Measurements from ENCODE around the gene LIX1L.
"Not testable (repeated sequence)": the region's sequence is repeated elsewhere in the genome, so short reads cannot be mapped to it uniquely, and the experiment has no call there.

Gene LIX1L

GRCh38 chr1:145936247-145936646, 21.6 kb downstream of the LIX1L start:
- H3K27ac ChIP-seq (ENCODE audit: low read depth, low read length): no peak overlapping the region
- no peak overlapping the region for H2BK5ac ChIP-seq (ENCODE audit: low read depth, low read length, poor library complexity)
- no peak overlapping the region for H3K9ac ChIP-seq (ENCODE audit: low read length)
- H3K79me2 ChIP-seq (ENCODE audit: control insufficient read depth, insufficient read depth, low read length, poor library complexity): no peaks in the 10 kb centered on the region
- no peaks in the 10 kb centered on the region for H3K79me1 ChIP-seq (ENCODE audit: low read length)
- no peak overlapping the region for H2BK120ac ChIP-seq (ENCODE audit: insufficient read depth, low read length, poor library complexity)
- peak; percentile 53 to 69 for DNase-seq
- no peak overlapping the region for H4K91ac ChIP-seq (ENCODE audit: low read depth, low read length)
- no peak overlapping the region for H3K4me2 ChIP-seq (ENCODE audit: low read length)
- no peak overlapping the region for H3K4me3 ChIP-seq (ENCODE audit: low read depth, low read length)
- H2AK5ac ChIP-seq (ENCODE audit: low read length): no peak overlapping the region
- H3K36me3 ChIP-seq (ENCODE audit: control insufficient read depth in 1 of 2, insufficient read depth in 2 of 2, low read length in 2 of 2): no peaks in the 10 kb centered on the region
- H3K9me3 ChIP-seq (ENCODE audit: insufficient read depth, low read depth, low read length): no peaks in the 10 kb centered on the region
- no peak overlapping the region for H3K18ac ChIP-seq (ENCODE audit: low read length)
- no peak overlapping the region for H3K4ac ChIP-seq (ENCODE audit: low read depth, low read length)
- no peak overlapping the region for H4K12ac ChIP-seq (ENCODE audit: low read depth, low read length)
- no CpG with 5 or more reads among the region's 8 CpGs for WGBS (ENCODE audit: extremely low coverage, insufficient coverage, insufficient read length)
- no peak overlapping the region for H4K8ac ChIP-seq (ENCODE audit: low read depth, low read length)
- H3K23ac ChIP-seq (ENCODE audit: low read length): no peak overlapping the region
- no peak overlapping the region for H2BK12ac ChIP-seq (ENCODE audit: low read length)
- H3K27me3 ChIP-seq (ENCODE audit: insufficient read depth, low read length): no peaks in the 10 kb centered on the region
- H3K14ac ChIP-seq (ENCODE audit: low read length): no peak overlapping the region
- H3K4me1 ChIP-seq (ENCODE audit: control insufficient read depth in 1 of 2, insufficient read depth in 2 of 2, low read length in 2 of 2): no peaks in the 10 kb centered on the region
- H2AFZ ChIP-seq (ENCODE audit: insufficient read depth, low read length, poor library complexity): no peak overlapping the region

GRCh38 chr1:145935708-145936107, 22.1 kb downstream of the LIX1L start:
- Histone ChIP-seq H3K36me3 (ENCODE audit: control insufficient read depth in 1 of 2, insufficient read depth in 2 of 2, low read length in 2 of 2) (no peaks in the 10 kb centered on the region), H4K8ac (ENCODE audit: low read depth, low read length) (no peak overlapping the region), H3K27me3 (ENCODE audit: insufficient read depth, low read length) (no peaks in the 10 kb centered on the region), H3K9me3 (ENCODE audit: insufficient read depth, low read depth, low read length) (no peaks in the 10 kb centered on the region), H4K91ac (ENCODE audit: low read depth, low read length) (no peak overlapping the region), H2BK5ac (ENCODE audit: low read depth, low read length, poor library complexity) (no peak overlapping the region), H3K9ac (ENCODE audit: low read length) (no peak overlapping the region), H3K4me3 (ENCODE audit: low read depth, low read length) (no peak overlapping the region), H3K79me2 (ENCODE audit: control insufficient read depth, insufficient read depth, low read length, poor library complexity) (no peaks in the 10 kb centered on the region), H3K4me2 (ENCODE audit: low read length) (no peak overlapping the region), H3K4ac (ENCODE audit: low read depth, low read length) (no peak overlapping the region), H4K12ac (ENCODE audit: low read depth, low read length) (no peak overlapping the region), H2BK120ac (ENCODE audit: insufficient read depth, low read length, poor library complexity) (no peak overlapping the region), H3K18ac (ENCODE audit: low read length) (no peak overlapping the region), H2AK5ac (ENCODE audit: low read length) (no peak overlapping the region), H3K23ac (ENCODE audit: low read length) (no peak overlapping the region), H3K4me1 (ENCODE audit: control insufficient read depth in 1 of 2, insufficient read depth in 2 of 2, low read length in 2 of 2) (no peaks in the 10 kb centered on the region), H2AFZ (ENCODE audit: insufficient read depth, low read length, poor library complexity) (no peak overlapping the region), H3K14ac (ENCODE audit: low read length) (no peak overlapping the region), H3K27ac (ENCODE audit: low read depth, low read length) (no peak overlapping the region), H3K79me1 (ENCODE audit: low read length) (no peaks in the 10 kb centered on the region), H2BK12ac (ENCODE audit: low read length) (no peak overlapping the region)
- DNase-seq: no peak

- not testable (repeated sequence) for H3K4ac ChIP-seq (ENCODE audit: low read depth, low read length); H2BK5ac ChIP-seq (ENCODE audit: low read depth, low read length, poor library complexity); H3K18ac ChIP-seq (ENCODE audit: low read length); H2BK120ac ChIP-seq (ENCODE audit: insufficient read depth, low read length, poor library complexity); H3K27me3 ChIP-seq (ENCODE audit: insufficient read depth, low read length); H3K79me2 ChIP-seq (ENCODE audit: control insufficient read depth, insufficient read depth, low read length, poor library complexity); H3K9me3 ChIP-seq (ENCODE audit: insufficient read depth, low read depth, low read length); H3K4me2 ChIP-seq (ENCODE audit: low read length); H3K9ac ChIP-seq (ENCODE audit: low read length); H3K79me1 ChIP-seq (ENCODE audit: low read length); H3K36me3 ChIP-seq (ENCODE audit: control insufficient read depth in 1 of 2, insufficient read depth in 2 of 2, low read length in 2 of 2); H4K8ac ChIP-seq (ENCODE audit: low read depth, low read length); H3K4me3 ChIP-seq (ENCODE audit: low read depth, low read length); H4K91ac ChIP-seq (ENCODE audit: low read depth, low read length); H2BK12ac ChIP-seq (ENCODE audit: low read length); H4K12ac ChIP-seq (ENCODE audit: low read depth, low read length); H3K23ac ChIP-seq (ENCODE audit: low read length); H3K14ac ChIP-seq (ENCODE audit: low read length); H3K27ac ChIP-seq (ENCODE audit: low read depth, low read length); H2AK5ac ChIP-seq (ENCODE audit: low read length); H3K4me1 ChIP-seq (ENCODE audit: control insufficient read depth in 1 of 2, insufficient read depth in 2 of 2, low read length in 2 of 2); H2AFZ ChIP-seq (ENCODE audit: insufficient read depth, low read length, poor library complexity)
- DNase-seq: peak; percentile 29 to 53
- WGBS (ENCODE audit: extremely low coverage, insufficient coverage, insufficient read length): no CpG with 5 or more reads among the region's 9 CpGs
Measured at GRCh38 chr1:145932522-145933009, 25.3 kb downstream of the LIX1L start.

- no peak overlapping the region for H3K27ac ChIP-seq (ENCODE audit: low read depth, low read length)
- peak overlapping the region; percentile 38 for H3K4me3 ChIP-seq (ENCODE audit: low read depth, low read length)
- H2AFZ ChIP-seq (ENCODE audit: insufficient read depth, low read length, poor library complexity): peak overlapping the region; percentile 68
- peak overlapping the region; percentile 86 for H3K9ac ChIP-seq (ENCODE audit: low read length)
- H3K4ac ChIP-seq (ENCODE audit: low read depth, low read length): peak overlapping the region; percentile 93
- peak overlapping the region; percentile 80 for H3K4me2 ChIP-seq (ENCODE audit: low read length)
- no peak overlapping the region for H2BK12ac ChIP-seq (ENCODE audit: low read length)
- peaks cover 10% of the 10 kb centered on the region for H3K79me1 ChIP-seq (ENCODE audit: low read length)
- peak overlapping the region; percentile 57 for H2BK5ac ChIP-seq (ENCODE audit: low read depth, low read length, poor library complexity)
- H4K12ac ChIP-seq (ENCODE audit: low read depth, low read length): peak overlapping the region; percentile 97
- peak overlapping the region; percentile 46 for H2BK120ac ChIP-seq (ENCODE audit: insufficient read depth, low read length, poor library complexity)
- H3K4me1 ChIP-seq (ENCODE audit: control insufficient read depth in 1 of 2, insufficient read depth in 2 of 2, low read length in 2 of 2): peaks cover 0 to 6% of the 10 kb centered on the region in 2 experiments
- peaks cover 7 to 10% of the 10 kb centered on the region in 2 experiments for H3K36me3 ChIP-seq (ENCODE audit: control insufficient read depth in 1 of 2, insufficient read depth in 2 of 2, low read length in 2 of 2)
- DNase-seq: no peak
- H3K23ac ChIP-seq (ENCODE audit: low read length): no peak overlapping the region
- WGBS (ENCODE audit: extremely low coverage, insufficient coverage, insufficient read length): no CpG with 5 or more reads among the region's 20 CpGs
- no peaks in the 10 kb centered on the region for H3K9me3 ChIP-seq (ENCODE audit: insufficient read depth, low read depth, low read length)
- H3K14ac ChIP-seq (ENCODE audit: low read length): peak overlapping the region; percentile 67
- H4K8ac ChIP-seq (ENCODE audit: low read depth, low read length): peak overlapping the region; percentile 88
- no peak overlapping the region for H3K18ac ChIP-seq (ENCODE audit: low read length)
- no peaks in the 10 kb centered on the region for H3K27me3 ChIP-seq (ENCODE audit: insufficient read depth, low read length)
- peaks cover 12% of the 10 kb centered on the region for H3K79me2 ChIP-seq (ENCODE audit: control insufficient read depth, insufficient read depth, low read length, poor library complexity)
- peak overlapping the region; percentile 94 for H2AK5ac ChIP-seq (ENCODE audit: low read length)
- peak overlapping the region; percentile 43 for H4K91ac ChIP-seq (ENCODE audit: low read depth, low read length)
Measured at GRCh38 chr1:145927916-145928643, 29.7 kb downstream of the LIX1L start.

Data from trophoblast cell (in vitro differentiated cells and primary cell).